GM18502 (cell line): ENCODE data around the gene TBC1D2.

Source experiments
- ATAC-seq: cut with Tn5 transposase; IDR thresholded peaks from one replicate; pipeline ENCODE4 v1.9.1; 2021; ENCODE audit warnings: mild to moderate bottlenecking; ENCODE audit not compliant: unreplicated experiment, poor library complexity

Gene TBC1D2

GRCh38 chr9:98247831-98248657 is 7.4 kb downstream of the TBC1D2 start:
- no peak for ATAC-seq

DNA sequence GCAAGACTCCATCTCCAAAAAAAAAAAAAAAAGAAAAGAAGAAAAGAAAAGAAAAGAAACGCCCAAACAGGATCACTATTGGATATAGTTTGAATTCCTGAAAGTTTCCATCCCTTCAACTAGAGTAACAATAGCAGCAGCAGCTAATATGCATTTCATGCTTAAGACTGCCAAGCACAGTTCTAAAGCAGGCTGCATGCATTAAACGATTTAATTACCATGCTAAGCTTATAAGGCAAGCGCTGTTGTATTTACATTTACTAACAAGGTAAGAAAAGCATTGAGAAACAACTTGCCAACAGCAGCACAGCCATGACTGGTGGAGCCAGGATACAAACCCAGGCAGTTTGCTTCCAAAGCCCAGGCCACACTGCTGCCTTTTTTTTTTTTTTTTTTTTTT is 13.0 kb downstream of the TBC1D2 start:
- ATAC-seq = no peak

DNA sequence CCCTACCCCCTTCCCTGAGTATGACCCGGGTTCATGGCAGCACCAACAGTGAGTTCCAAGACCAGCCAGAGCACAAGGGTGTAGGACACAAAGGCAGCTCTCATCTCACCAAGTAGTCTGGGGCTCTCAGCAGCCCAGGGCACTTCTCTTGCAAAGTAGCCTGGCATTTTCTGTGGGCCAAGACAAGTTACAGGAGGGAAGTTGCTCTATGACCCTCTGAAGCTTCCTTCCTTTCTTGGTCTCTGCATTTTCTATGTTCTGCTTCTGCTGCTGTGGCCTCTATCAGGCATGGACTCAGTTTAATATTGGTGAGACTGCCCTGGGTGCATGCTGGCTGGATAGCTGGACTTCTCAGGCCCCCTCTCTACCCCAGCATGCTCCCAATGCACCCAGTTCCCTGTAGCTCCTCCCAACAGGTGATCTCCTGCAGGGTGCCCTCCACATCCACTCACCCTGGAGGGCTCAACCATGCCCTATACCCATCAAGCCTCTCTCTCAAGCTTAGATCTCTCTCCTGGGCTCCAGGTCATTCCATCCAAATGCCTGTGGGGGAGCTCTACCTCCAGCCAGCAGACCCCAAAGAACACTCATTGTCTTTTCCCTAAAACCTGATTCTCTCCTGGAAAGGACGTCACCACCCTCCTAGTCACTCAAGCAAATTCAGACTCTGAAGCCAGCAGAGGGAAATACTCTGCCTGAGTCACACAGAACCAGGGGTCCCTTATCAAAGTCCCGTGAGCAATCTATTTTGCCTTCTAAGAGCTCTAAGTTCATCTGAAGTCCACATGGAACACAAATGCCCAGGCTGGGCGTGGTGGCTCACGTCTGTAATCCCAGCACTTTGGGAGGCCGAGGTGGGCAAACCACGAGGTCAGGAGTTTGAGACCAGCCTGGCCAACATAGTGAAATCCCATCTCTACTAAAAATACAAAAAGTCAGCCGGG is 13.8 kb downstream of the TBC1D2 start:
- no peak for ATAC-seq

- no peak for ATAC-seq
These were observed 15.0 kb downstream of the TBC1D2 start for GRCh38 chr9:98240475-98240874.

DNA sequence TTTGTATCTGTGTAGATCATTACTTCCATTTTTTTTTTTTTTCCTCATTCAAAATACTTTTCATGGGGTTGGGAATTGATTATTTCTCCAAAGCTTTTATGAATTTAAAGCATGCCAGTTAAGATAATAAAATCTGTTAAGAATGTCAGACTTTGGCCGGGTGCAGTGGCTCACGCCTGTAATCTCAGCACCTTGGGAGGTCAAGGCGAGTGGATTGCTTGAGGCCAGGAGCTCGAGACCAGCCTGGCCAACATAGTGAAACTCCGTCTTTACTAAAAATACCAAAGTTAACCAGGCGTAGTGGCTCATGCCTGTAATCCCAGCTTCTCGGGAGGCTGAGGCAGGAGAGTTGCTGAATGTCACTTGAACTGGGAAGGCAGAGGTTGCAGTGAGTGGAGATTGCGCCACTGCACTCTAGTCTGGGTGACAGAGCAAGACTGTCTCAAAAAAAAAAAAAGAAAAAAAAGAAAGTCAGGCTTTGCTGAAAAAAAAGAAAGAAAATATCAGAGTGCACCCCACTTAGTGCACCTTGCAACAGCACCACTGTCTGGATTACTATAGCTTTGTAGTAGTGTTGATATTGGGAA is 18.5 kb downstream of the TBC1D2 start:
- no peak for ATAC-seq

GRCh38 chr9:98235126-98235525 is 20.3 kb downstream of the TBC1D2 start:
- no peak for ATAC-seq

- ATAC-seq = no peak
These were observed 21.1 kb downstream of the TBC1D2 start for GRCh38 chr9:98234245-98234825.

DNA sequence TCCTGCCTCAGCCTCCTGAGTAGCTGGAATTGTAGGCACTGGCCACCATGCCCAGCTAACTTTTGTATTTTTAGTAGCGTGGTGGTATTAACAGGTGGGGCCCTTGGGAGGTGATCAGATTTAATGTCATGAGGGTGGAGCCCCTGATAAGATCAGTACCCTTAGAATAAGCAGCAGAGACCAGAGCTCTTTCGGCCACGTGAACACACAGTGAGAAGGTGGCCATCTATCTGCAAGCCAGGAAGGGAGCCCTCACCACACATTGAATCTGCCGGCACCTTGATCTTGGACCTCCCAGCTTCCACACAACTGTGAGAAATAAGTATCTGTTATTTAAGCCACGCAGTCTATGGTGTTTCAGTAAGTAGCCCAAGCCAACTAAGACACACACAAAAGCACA is 22.5 kb downstream of the TBC1D2 start:
- ATAC-seq = no peak

DNA sequence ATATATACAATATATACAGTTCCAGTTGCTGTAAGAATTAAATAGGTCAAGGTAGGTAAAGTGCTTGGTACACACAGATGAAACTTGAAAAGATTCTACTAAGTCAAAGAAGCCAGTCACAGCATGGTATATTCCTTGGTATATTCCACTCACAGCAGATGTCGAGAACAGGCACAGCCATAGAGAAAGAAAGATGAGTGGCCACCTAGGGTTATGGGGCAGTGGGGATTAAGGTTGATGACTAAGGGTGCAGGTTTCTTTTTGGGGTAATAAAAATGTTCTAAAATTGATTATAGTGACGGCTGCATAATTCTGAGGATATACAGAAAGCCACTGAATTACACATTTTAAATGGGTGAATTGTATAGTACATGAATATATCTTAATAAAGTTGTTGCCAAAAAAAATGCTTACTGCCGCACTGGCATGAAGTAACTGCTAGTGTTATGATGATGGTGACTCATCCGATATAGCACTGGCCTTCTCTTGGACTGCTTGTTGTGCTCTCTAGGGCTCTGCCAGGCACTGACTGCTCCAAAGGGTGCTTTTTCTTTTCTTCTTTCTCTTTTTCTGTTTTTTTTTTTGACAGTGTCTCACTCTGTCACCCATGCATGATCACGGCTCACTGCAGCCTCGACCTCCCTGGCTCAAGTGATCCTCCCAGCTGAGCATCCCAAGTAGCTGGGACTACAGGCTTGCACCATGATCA is 23.5 kb downstream of the TBC1D2 start:
- no peak for ATAC-seq

- no peak for ATAC-seq
These were observed 24.7 kb downstream of the TBC1D2 start for GRCh38 chr9:98230789-98231188.

GRCh38 chr9:98230304-98230703 is 25.1 kb downstream of the TBC1D2 start:
- ATAC-seq = no peak

- ATAC-seq = no peak
These were observed 25.8 kb downstream of the TBC1D2 start for GRCh38 chr9:98229620-98230019.

GRCh38 chr9:98229090-98229395 is 26.4 kb downstream of the TBC1D2 start:
- no peak for ATAC-seq

DNA sequence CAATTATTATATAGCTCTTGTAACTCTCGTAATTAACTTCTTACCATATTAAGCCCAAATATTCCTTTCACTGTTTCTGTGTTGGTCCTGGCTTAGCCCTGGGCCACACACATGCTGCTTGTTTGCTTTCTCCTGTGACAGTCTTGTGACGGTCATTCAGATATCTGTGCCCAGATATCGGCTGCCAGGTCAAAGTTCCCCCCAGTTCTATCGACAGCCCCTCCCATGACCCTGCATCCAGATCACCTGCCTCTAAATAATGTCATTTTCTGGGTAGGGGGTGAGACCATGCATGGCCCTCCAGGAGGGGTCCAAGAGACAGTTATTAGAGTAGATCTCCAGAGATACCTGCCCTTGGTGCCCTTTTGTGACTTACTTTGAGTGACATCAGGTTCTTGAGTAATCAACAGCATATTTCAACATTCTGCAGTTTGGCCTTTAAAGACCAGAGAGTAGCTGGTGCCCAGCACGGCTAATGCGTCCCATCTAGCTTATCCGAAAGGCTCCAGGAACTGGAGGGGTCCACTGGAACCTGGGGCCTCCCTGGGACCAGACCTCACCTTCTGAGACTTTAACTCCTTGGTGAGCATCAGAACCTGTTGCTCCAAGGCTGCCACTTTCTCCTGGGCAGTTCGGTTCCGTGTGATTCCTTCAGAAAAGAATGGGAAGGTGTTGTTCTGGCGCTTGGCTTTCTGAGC is 26.9 kb downstream of the TBC1D2 start:
- no peak for ATAC-seq

- ATAC-seq = no peak
These were observed 27.6 kb downstream of the TBC1D2 start for GRCh38 chr9:98227883-98228282.

DNA sequence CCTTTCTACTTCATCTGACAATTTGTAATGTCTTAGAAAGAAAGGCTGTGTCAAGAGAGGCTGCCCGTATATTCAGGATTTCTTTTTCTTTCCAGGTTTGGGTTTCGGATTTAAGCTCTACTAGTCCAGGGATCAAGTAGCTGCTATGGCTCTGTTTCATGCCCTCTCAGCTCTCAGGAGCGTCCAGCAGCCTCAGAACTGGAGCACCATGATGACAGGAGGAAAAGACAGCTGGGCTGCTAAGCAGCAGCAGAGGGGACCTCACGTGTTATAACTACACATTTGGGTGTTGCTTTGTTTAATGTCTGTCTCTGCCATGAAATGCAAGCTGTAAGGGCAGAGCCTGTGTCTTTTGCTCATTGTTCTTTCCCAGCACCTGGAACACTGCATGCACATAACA is 28.5 kb downstream of the TBC1D2 start:
- no peak for ATAC-seq

DNA sequence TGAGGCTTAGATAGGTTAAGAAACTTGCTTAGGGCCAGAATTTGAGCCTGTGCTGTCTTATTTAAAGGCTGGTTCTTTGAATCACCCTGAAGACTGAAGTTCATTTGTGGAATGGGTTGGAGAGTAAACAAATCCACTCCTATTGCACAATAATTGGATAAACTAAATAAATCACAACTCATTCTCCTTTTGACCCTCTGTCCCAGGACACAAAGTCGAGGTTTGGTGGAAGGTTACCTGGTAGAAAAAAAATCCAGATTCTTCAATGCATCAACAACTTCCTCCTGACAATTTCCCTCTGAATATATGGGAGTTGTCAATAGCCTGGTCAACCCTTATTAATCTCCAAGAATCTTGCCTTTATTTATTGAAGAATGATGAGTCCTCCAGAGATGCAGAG is 28.9 kb downstream of the TBC1D2 start:
- ATAC-seq = no peak

DNA sequence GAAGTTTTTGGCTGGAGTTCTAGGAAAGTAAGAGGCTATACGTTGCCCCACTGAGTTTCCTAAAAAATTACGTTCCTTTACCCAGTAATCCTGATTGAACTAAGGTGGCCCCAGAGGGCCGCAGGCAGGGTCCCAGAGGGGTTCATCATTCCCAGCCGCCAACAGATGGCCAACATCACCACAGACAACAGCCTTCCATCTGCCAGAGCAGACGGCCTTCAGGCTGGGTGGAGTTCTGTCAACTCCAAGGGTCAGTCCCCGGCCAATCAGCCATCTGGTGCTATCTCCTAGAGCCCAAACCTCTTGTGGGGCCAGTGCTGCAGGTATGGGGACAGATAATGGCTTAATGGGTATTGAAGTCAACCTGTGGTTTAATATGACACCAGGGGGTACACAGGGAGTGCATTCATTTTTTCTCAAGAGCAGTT is 30.4 kb downstream of the TBC1D2 start:
- no peak for ATAC-seq

- no peak for ATAC-seq
These were observed 32.4 kb downstream of the TBC1D2 start for GRCh38 chr9:98222885-98223691.
